Mucosa of gallbladder (tissue), 1 donor: ENCODE measurements around the gene EFCAB12. TPM values are rescaled to one million over a fixed set of nuclear protein-coding genes. Genes with fewer than 3 reads are reported as not detected.
A peak's percentile ranks its signal among the peaks of the same experiment; 100 is the strongest.

Experiments used
- DNase-seq: peaks from one replicate; pipeline ENCODE4 v3.0.0-alpha.2; 2020; ENCODE audit warnings: low spot score
- total RNA-seq: library from RNA; stranded (reverse); gene quantifications from one replicate; pipeline ENCODE4 v1.2.1, GENCODE V29; 2021
- donor health status: DM: no; HTN: no; CAD: no.

EFCAB12 gene
- total RNA-seq, 1 donor from 2014 or later = 4.9 TPM

GRCh38 chr3:129445471-129445870 is 17.0 kb upstream of the EFCAB12 start:
- DNase-seq = no peak

GRCh38 chr3:129442947-129443346 is 14.5 kb upstream of the EFCAB12 start:
- DNase-seq = no peak

GRCh38 chr3:129442486-129442885 is 14.1 kb upstream of the EFCAB12 start:
- no peak for DNase-seq

- no peak for DNase-seq
These were observed 13.3 kb upstream of the EFCAB12 start for GRCh38 chr3:129441782-129442181.

GRCh38 chr3:129441215-129441614 is 12.8 kb upstream of the EFCAB12 start:
- no peak for DNase-seq

- no peak for DNase-seq
These were observed 12.3 kb upstream of the EFCAB12 start for GRCh38 chr3:129440618-129441190.

- DNase-seq = peak; percentile 98
These were observed 11.6 kb upstream of the EFCAB12 start, which contains the start of the genes IFT122 and MBD4 for GRCh38 chr3:129439817-129440617. IFT122 (plus strand) TSS chr3:129440224; CDS start chr3:129440331, 107 bp downstream. MBD4 (minus strand) TSS chr3:129439948; CDS start chr3:129439833, 115 bp downstream.

GRCh38 chr3:129439226-129439816 is 10.9 kb upstream of the EFCAB12 start:
- DNase-seq = peak; percentile 23

GRCh38 chr3:129435367-129435766 is 6.9 kb upstream of the EFCAB12 start:
- no peak for DNase-seq

- DNase-seq = no peak
These were observed 5.7 kb upstream of the EFCAB12 start for GRCh38 chr3:129434140-129434539.

GRCh38 chr3:129433565-129433964 is 5.1 kb upstream of the EFCAB12 start:
- DNase-seq = no peak

GRCh38 chr3:129432671-129433070 is 4.2 kb upstream of the EFCAB12 start:
- DNase-seq = no peak

GRCh38 chr3:129432036-129432435 is 3.6 kb upstream of the EFCAB12 start:
- DNase-seq = no peak

GRCh38 chr3:129429602-129430001 is 1.2 kb upstream of the EFCAB12 start:
- no peak for DNase-seq

- no peak for DNase-seq
These were observed 630 bp upstream of the EFCAB12 start for GRCh38 chr3:129429080-129429451.

GRCh38 chr3:129428007-129428375 is 445 bp downstream of the EFCAB12 start:
- no peak for DNase-seq

- peak; percentile 51 for DNase-seq
These were observed 2.8 kb downstream of the EFCAB12 start for GRCh38 chr3:129425619-129426018.

GRCh38 chr3:129425213-129425612 is 3.2 kb downstream of the EFCAB12 start:
- no peak for DNase-seq

GRCh38 chr3:129424185-129424841 is 4.1 kb downstream of the EFCAB12 start:
- no peak for DNase-seq

GRCh38 chr3:129422897-129423296 is 5.5 kb downstream of the EFCAB12 start:
- DNase-seq = no peak

GRCh38 chr3:129421988-129422745 is 6.3 kb downstream of the EFCAB12 start:
- no peak for DNase-seq
